K562 (cell line): ENCODE data around the gene UBN1. TPM values are rescaled to one million over a fixed set of nuclear protein-coding genes. Genes with fewer than 3 reads are reported as not detected.

Experiments used
- ATAC-seq: fragments of 200-7000 bp; cut with Tn5 transposase; 3 replicates; pipeline ENCODE4 v1.9.1; 2020; ENCODE audit warnings: moderate library complexity
- BruUV-seq: library from RNA; stranded (reverse); fragments of 400-500 nt; replicated peaks from 2 replicates; lab custom pipeline; 2021; lab: Mats Ljungman, UMichigan
- CTCF ChIA-PET: fragments of 300-600 bp; formaldehyde crosslinking; extraction: SDS; loops from one replicate; lab custom pipeline; 2021; ENCODE audit warnings: low intra/inter-chr PET ratio; lab: Yijun Ruan, JAX
- POLR2A ChIA-PET: fragments of 300-600, 350-650 bp; sonication (Branson Sonifier 250); formaldehyde crosslinking; extraction: SDS; loops from one replicate; lab custom pipeline; 2021; ENCODE audit warnings: antibody characterized with exemption, inconsistent platforms; lab: Yijun Ruan, JAX
- DNase-seq, 4 experiments: peaks; one replicate each; pipeline versions ENCODE4 v3.0.0 to v3.0.0-alpha.2; 2011 to 2018; ENCODE audit warnings: low spot score in 3 of 4, mixed read lengths in 3 of 4; ENCODE audit errors: extremely low read depth in 1 of 4
- FAIRE-seq: peaks from 2 replicates; lab custom pipeline; 2011; peaks lifted over from hg19 to GRCh38; lab: Jason Lieb, UNC
- H2AFZ ChIP-seq: 2 replicates; pipeline ENCODE4 v1.6.0; 2011; ENCODE audit warnings: low read depth, low read length, control low read depth, inconsistent platforms
- H3K27ac ChIP-seq: fragments of 200-600 bp; 3 replicates; pipeline ENCODE4 v1.8.0; 2011; ENCODE audit warnings: low read depth, mild to moderate bottlenecking, control low read depth, inconsistent platforms, low read length, moderate library complexity, mixed read lengths; ENCODE audit errors: extremely low read depth
- H3K27me3 ChIP-seq, 2 experiments: fragments of 300-600 bp in 1 of 2; 2 replicates in 1 of 2; 3 replicates in 1 of 2; pipeline versions ENCODE4 v1.6.0 to v1.8.0; 2011; ENCODE audit warnings: inconsistent platforms in 2 of 2, low read length in 2 of 2, mild to moderate bottlenecking in 1 of 2, mixed read lengths in 1 of 2, moderate library complexity in 1 of 2; ENCODE audit not compliant: control insufficient read depth in 2 of 2, insufficient read depth in 2 of 2
- H3K36me3 ChIP-seq: fragments of 300-600 bp; 3 replicates; pipeline ENCODE4 v1.8.0; 2011; ENCODE audit warnings: mild to moderate bottlenecking, low read length, inconsistent platforms; ENCODE audit not compliant: control insufficient read depth, insufficient read depth
- H3K4me1 ChIP-seq, 2 experiments: fragments of 200-600 bp in 1 of 2; replicated peaks in 1 of 2; 2 replicates in 1 of 2; 3 replicates in 1 of 2; pipeline versions ENCODE4 v1.5.1 to v1.8.0; 2011; ENCODE audit warnings: inconsistent platforms in 2 of 2, low read length in 2 of 2, mild to moderate bottlenecking in 1 of 2, mixed read lengths in 1 of 2, moderate library complexity in 1 of 2; ENCODE audit not compliant: control insufficient read depth in 2 of 2, insufficient read depth in 2 of 2
- H3K4me2 ChIP-seq: 2 replicates; pipeline ENCODE4 v1.6.1; 2011; ENCODE audit warnings: low read length, control low read depth, inconsistent platforms, mixed read lengths; ENCODE audit not compliant: insufficient read depth
- H3K4me3 ChIP-seq: fragments of 200-600 bp; sonication (generic), shearing (Covaris generic); 2 replicates; pipeline ENCODE4 v1.5.1; 2016; ENCODE audit warnings: control low read depth, inconsistent platforms
- H3K79me2 ChIP-seq: fragments of 200-600 bp; 3 replicates; pipeline ENCODE4 v1.8.0; 2011; ENCODE audit warnings: low read length, inconsistent platforms; ENCODE audit not compliant: control insufficient read depth, insufficient read depth
- H3K9ac ChIP-seq, 2 experiments: 2 replicates each; pipeline versions ENCODE4 v1.6.0 to v1.6.1; 2011; ENCODE audit warnings: low read depth in 2 of 2, low read length in 2 of 2, control low read depth in 1 of 2, inconsistent platforms in 1 of 2, mild to moderate bottlenecking in 1 of 2, mixed read lengths in 1 of 2; ENCODE audit not compliant: insufficient read depth in 1 of 2
- H3K9me1 ChIP-seq: one replicate; pipeline ENCODE4 v1.6.0; 2011; ENCODE audit warnings: inconsistent platforms, mild to moderate bottlenecking, low read length, moderate library complexity; ENCODE audit not compliant: control insufficient read depth, insufficient read depth
- H3K9me3 ChIP-seq: replicated peaks from 2 replicates; pipeline ENCODE4 v1.5.1; 2011; ENCODE audit warnings: low read depth, low read length, inconsistent platforms; ENCODE audit not compliant: control insufficient read depth, insufficient read depth
- H4K20me1 ChIP-seq: replicated peaks from 2 replicates; pipeline ENCODE4 v1.6.1; 2011; ENCODE audit warnings: low read length, inconsistent platforms, mixed read lengths; ENCODE audit not compliant: control insufficient read depth, insufficient read depth
- ARHGAP35 ChIP-seq: fragments of 450-650 bp; IDR thresholded peaks from 2 replicates; pipeline ENCODE4 v1.6.1; 2018; ENCODE audit not compliant: partially characterized antibody
- ATF1 ChIP-seq, 2 experiments: fragments of 450-650 bp in 1 of 2; IDR thresholded peaks; 2 replicates each; pipeline ENCODE4 v1.6.1; 2016; ENCODE audit warnings: missing compliant biosample characterization in 1 of 2, missing genetic modification characterization in 1 of 2
- DNMT1 ChIP-seq: fragments of 450-650 bp; IDR thresholded peaks from 2 replicates; pipeline ENCODE4 v1.6.1; 2016; ENCODE audit warnings: antibody characterized with exemption, mild to moderate bottlenecking
- FOXJ2 ChIP-seq: fragments of 200-800 bp; sonication (Bioruptor generic); IDR thresholded peaks from 2 replicates; pipeline ENCODE4 v1.6.1; 2016; ENCODE audit warnings: missing genetic modification characterization, missing compliant biosample characterization
- FOXJ3 ChIP-seq: sonication (generic); formaldehyde crosslinking; IDR thresholded peaks from 2 replicates; pipeline ENCODE4 v1.4.0; 2020; ENCODE audit warnings: mild to moderate bottlenecking, missing genetic modification reagents
- GTF2E2 ChIP-seq: fragments of 200-800 bp; sonication (Bioruptor generic); IDR thresholded peaks from 2 replicates; pipeline ENCODE4 v1.6.1; 2016; ENCODE audit warnings: missing genetic modification characterization, missing compliant biosample characterization
- IFI16 ChIP-seq: fragments of 250-450 bp; sonication (Bioruptor Pico); IDR thresholded peaks from 2 replicates; pipeline ENCODE4 v2.1.2; 2022; ENCODE audit warnings: mild to moderate bottlenecking, inconsistent platforms
- JUNB ChIP-seq: fragments of 450-650 bp; formaldehyde crosslinking; conservative IDR thresholded peaks from 2 replicates; pipeline ENCODE4 v1.4.0; 2020; ENCODE audit warnings: mild to moderate bottlenecking
- MCM2 ChIP-seq: fragments of 450-650 bp; IDR thresholded peaks from 2 replicates; pipeline ENCODE4 v1.6.1; 2017; ENCODE audit warnings: low read depth, mild to moderate bottlenecking
- PTTG1 ChIP-seq: fragments of 450-650 bp; IDR thresholded peaks from 2 replicates; pipeline ENCODE4 v1.6.1; 2016; ENCODE audit warnings: low read depth, mild to moderate bottlenecking, missing genetic modification characterization, missing compliant biosample characterization
- SMARCC2 ChIP-seq: fragments of 450-650 bp; IDR thresholded peaks from 2 replicates; pipeline ENCODE4 v1.6.1; 2017; ENCODE audit warnings: antibody characterized with exemption, moderate library complexity, mild to moderate bottlenecking, low read depth
- SPI1 ChIP-seq: IDR thresholded peaks from 2 replicates; pipeline ENCODE4 v1.6.1; 2011; ENCODE audit warnings: low read depth, low read length, control low read depth, borderline replicate concordance
- ZNF146 ChIP-seq: IDR thresholded peaks from one replicate; pipeline ENCODE4 v1.6.1; 2018; ENCODE audit warnings: missing compliant biosample characterization; ENCODE audit not compliant: unreplicated experiment
- ZNF174 ChIP-seq: fragments of 250-450 bp; sonication (Bioruptor Pico); IDR thresholded peaks from 2 replicates; pipeline ENCODE4 v1.4.0; 2020; ENCODE audit warnings: mild to moderate bottlenecking
- WGBS: fragments of 100-300 bp; shearing (Covaris generic); methylation state at CpG from one replicate; pipeline ENCODE4 v1.1.6; 2016; ENCODE audit warnings: low coverage, mixed read lengths; ENCODE audit not compliant: insufficient coverage; ENCODE audit errors: missing lambda C conversion rate; 5-methylcytosine and 5-hydroxymethylcytosine counted together
- in situ Hi-C: fragments of 300-500 bp; cut with MboI; formaldehyde crosslinking; loops from 4 replicates; pipeline ENCODE4 v1.15.0; 2018; ENCODE audit warnings: inconsistent platforms, mixed read lengths
- intact Hi-C: fragments of 100-400 bp; cut with micrococcal nuclease; formaldehyde crosslinking; loops from 2 replicates; pipeline ENCODE4 v1.14.2; 2022
- polyA plus RNA-seq, 8 experiments: library from polyadenylated mRNA; depleted of rRNA in 4 of 8; stranded (reverse) in 5 of 8; unstranded in 3 of 8; fragments of >200 nt; fragmentation: Nextera tagmentation in 2 of 8; fragmentation: Illumina TruSeq in 1 of 8; extraction: Ambion mirVana in 2 of 8; extraction: Trizol in 1 of 8; gene quantifications; 2 replicates each; pipeline versions ENCODE4 v1.2.1 to v1.2.3, GENCODE V29; 2011 to 2014; ENCODE audit warnings: inconsistent platforms in 1 of 8, missing spikeins in 1 of 8
- total RNA-seq, 7 experiments: library from RNA; depleted of rRNA in 6 of 7; stranded (reverse); fragments of >200 nt in 6 of 7; fragmentation: Illumina TruSeq in 2 of 7; extraction: Trizol in 2 of 7; gene quantifications; 2 replicates each; pipeline versions ENCODE4 v1.2.1 to v1.2.3, GENCODE V29; 2011 to 2021; ENCODE audit warnings: low replicate concordance in 1 of 7
- TF ChIP-seq, protein P1 (sequence below): IDR thresholded peaks from 2 replicates; pipeline ENCODE4 v1.6.1; 2011; ENCODE audit not compliant: insufficient read length; ENCODE audit errors: extremely low read depth
- TF ChIP-seq, protein P2 (sequence below): sonication (generic); formaldehyde crosslinking; IDR thresholded peaks from 2 replicates; pipeline ENCODE4 v1.8.1; 2022; ENCODE audit warnings: missing genetic modification reagents
- TF ChIP-seq, protein P3 (sequence below): fragments of 250-450 bp; sonication (Bioruptor Pico); IDR thresholded peaks from 2 replicates; pipeline ENCODE4 v1.8.0; 2022; ENCODE audit warnings: moderate library complexity, mild to moderate bottlenecking, inconsistent platforms
- TF ChIP-seq, protein P4 (sequence below): fragments of 450-650 bp; IDR thresholded peaks from 2 replicates; pipeline ENCODE4 v1.6.1; 2016; ENCODE audit warnings: missing biosample characterization, missing genetic modification characterization

Gene UBN1
- total and polyA plus RNA-seq, 9 of the 15 experiments (the other 6 are each of a cell fraction or from before 2014, with no cell fraction given), result 1.5 to 45.7 (median 20.6) TPM

DNA sequence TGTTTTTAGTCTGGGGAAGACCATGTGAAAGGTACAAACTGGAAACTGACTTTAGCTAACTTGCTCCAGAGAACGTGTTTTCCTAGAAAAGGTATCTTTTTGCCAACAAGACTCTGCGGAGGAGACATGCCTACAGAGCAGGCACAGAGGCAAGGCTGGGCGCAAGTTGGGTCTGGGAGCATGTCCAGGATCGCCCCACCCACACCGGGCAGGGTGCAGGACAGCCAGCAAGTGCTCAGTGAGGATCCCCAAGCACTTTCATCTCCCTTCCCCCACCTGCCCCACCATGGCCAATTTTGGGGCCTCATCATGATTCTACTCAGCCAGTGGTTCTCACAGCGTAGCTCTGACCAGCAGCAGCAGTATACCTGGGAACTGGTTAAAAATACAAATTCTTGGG lies 26.6 kb upstream of the UBN1 start (continued):
- TF ChIP-seq GTF2E2 (tag) (no peak), ZNF174 (CRISPR knock-in tag) (no peak), ARHGAP35 (no peak), SPI1 (no peak), ZNF146 (CRISPR knock-in tag) (no peak)
- TF ChIP-seq, protein P1, sequence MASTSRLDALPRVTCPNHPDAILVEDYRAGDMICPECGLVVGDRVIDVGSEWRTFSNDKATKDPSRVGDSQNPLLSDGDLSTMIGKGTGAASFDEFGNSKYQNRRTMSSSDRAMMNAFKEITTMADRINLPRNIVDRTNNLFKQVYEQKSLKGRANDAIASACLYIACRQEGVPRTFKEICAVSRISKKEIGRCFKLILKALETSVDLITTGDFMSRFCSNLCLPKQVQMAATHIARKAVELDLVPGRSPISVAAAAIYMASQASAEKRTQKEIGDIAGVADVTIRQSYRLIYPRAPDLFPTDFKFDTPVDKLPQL, result no peak
- TF ChIP-seq, protein P2, sequence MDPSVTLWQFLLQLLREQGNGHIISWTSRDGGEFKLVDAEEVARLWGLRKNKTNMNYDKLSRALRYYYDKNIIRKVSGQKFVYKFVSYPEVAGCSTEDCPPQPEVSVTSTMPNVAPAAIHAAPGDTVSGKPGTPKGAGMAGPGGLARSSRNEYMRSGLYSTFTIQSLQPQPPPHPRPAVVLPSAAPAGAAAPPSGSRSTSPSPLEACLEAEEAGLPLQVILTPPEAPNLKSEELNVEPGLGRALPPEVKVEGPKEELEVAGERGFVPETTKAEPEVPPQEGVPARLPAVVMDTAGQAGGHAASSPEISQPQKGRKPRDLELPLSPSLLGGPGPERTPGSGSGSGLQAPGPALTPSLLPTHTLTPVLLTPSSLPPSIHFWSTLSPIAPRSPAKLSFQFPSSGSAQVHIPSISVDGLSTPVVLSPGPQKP (CRISPR knock-in tag), result no peak

DNA sequence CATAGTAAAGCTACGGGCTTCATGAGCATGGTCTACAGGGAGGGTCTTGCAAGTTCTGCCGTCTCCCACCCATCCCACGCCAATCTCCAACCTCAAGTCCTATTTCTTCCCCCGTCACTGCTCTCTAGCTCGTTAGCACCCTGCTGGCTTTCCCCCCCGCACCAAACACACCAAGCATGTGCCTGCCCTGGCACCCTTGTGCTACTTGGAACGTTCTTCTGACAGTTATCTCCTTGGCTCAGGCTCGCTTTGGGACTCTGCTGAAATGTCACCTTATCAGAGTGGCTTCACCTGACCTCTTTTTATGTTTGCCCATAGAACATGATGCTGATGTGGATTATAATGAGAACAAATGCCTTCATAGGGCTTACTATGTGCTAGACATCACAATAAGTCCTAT lies 22.1 kb upstream of the UBN1 start:
- WGBS, result 68% methylated on average over 8 of the region's 8 CpGs
- ATAC-seq, result no peak
- Histone ChIP-seq H3K36me3 (peaks cover 89% of the 10 kb centered on the region), H3K4me2 (no peak overlapping the region), H3K9ac (no peak overlapping the region), H4K20me1 (no peaks in the 10 kb centered on the region), H2AFZ (no peak overlapping the region), H3K4me3 (no peak overlapping the region), H3K27ac (no peak overlapping the region), H3K4me1 (no peaks in the 10 kb centered on the region), H3K9me1 (no peaks in the 10 kb centered on the region), H3K9me3 (no peaks in the 10 kb centered on the region), H3K79me2 (no peaks in the 10 kb centered on the region), H3K27me3 (no peaks in the 10 kb centered on the region)
- CTCF ChIA-PET, result no interaction called here
- FAIRE-seq, result no peak
- TF ChIP-seq MCM2, result no peak
- no peak for TF ChIP-seq IFI16
- TF ChIP-seq, protein P3, sequence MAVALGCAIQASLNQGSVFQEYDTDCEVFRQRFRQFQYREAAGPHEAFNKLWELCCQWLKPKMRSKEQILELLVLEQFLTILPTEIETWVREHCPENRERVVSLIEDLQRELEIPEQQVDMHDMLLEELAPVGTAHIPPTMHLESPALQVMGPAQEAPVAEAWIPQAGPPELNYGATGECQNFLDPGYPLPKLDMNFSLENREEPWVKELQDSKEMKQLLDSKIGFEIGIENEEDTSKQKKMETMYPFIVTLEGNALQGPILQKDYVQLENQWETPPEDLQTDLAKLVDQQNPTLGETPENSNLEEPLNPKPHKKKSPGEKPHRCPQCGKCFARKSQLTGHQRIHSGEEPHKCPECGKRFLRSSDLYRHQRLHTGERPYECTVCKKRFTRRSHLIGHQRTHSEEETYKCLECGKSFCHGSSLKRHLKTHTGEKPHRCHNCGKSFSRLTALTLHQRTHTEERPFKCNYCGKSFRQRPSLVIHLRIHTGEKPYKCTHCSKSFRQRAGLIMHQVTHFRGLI, result no peak
- TF ChIP-seq PTTG1 (tag), result no peak
- no peak for TF ChIP-seq SMARCC2
- no peak for TF ChIP-seq FOXJ2 (tag)
- TF ChIP-seq DNMT1, result no peak
- no peak for TF ChIP-seq FOXJ3 (CRISPR knock-in tag)
- no peak for TF ChIP-seq ATF1 (CRISPR knock-in tag; IDR thresholded peaks at IDR 0.05)
- TF ChIP-seq ATF1 (tag; IDR thresholded peaks at IDR 0.05), result no peak
- TF ChIP-seq JUNB (CRISPR knock-in tag), result no peak
- TF ChIP-seq, protein P4, sequence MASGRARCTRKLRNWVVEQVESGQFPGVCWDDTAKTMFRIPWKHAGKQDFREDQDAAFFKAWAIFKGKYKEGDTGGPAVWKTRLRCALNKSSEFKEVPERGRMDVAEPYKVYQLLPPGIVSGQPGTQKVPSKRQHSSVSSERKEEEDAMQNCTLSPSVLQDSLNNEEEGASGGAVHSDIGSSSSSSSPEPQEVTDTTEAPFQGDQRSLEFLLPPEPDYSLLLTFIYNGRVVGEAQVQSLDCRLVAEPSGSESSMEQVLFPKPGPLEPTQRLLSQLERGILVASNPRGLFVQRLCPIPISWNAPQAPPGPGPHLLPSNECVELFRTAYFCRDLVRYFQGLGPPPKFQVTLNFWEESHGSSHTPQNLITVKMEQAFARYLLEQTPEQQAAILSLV, result no peak
- BruUV-seq, result no TSS peak
- intact Hi-C loops, result loop anchor here (1.0 kb wide), 1 partner anchor 8 kb away; no protein-coding TSS in a partner anchor
- no peak for DNase-seq
- in situ Hi-C loops, result no loop called here
- POLR2A ChIA-PET, result interaction anchor here (0.6 to 1.7 kb wide), 7 partner anchors 9 to 130 kb away, joined by 3 to 6 read pairs (median 4); partner anchors contain the start of genes GLYR1 and UBN1
